Neuronal stem cell (in vitro differentiated cells): ENCODE measurements around the gene FAM174B.

Experiments used
- DNase-seq: peaks from one replicate; pipeline ENCODE4 v3.0.0-alpha.2; 2013; ENCODE audit warnings: low spot score
- H2AFZ ChIP-seq: one replicate; pipeline ENCODE4 v1.6.1; 2013; ENCODE audit warnings: mild to moderate bottlenecking, low read length, inconsistent platforms
- H2AK5ac ChIP-seq: 2 replicates; pipeline ENCODE4 v1.6.1; 2013; ENCODE audit warnings: low read depth, mild to moderate bottlenecking, inconsistent platforms, low read length, moderate library complexity, mixed read lengths
- H2BK120ac ChIP-seq: 2 replicates; pipeline ENCODE4 v1.6.1; 2013; ENCODE audit warnings: low read depth, mild to moderate bottlenecking, inconsistent platforms, low read length, moderate library complexity, mixed read lengths
- H2BK12ac ChIP-seq: one replicate; pipeline ENCODE4 v1.6.1; 2013; ENCODE audit warnings: low read length, inconsistent platforms
- H2BK15ac ChIP-seq: 2 replicates; pipeline ENCODE4 v1.6.1; 2013; ENCODE audit warnings: mild to moderate bottlenecking, low read length, inconsistent platforms, mixed read lengths
- H2BK5ac ChIP-seq: one replicate; pipeline ENCODE4 v1.6.1; 2013; ENCODE audit warnings: inconsistent platforms, mild to moderate bottlenecking, low read length, moderate library complexity
- H3K14ac ChIP-seq: one replicate; pipeline ENCODE4 v1.6.1; 2013; ENCODE audit warnings: low read length, inconsistent platforms
- H3K18ac ChIP-seq: 2 replicates; pipeline ENCODE4 v1.6.1; 2013; ENCODE audit warnings: low read length, inconsistent platforms
- H3K23ac ChIP-seq: 2 replicates; pipeline ENCODE4 v1.6.1; 2013; ENCODE audit warnings: low read depth, mild to moderate bottlenecking, mixed read lengths, low read length, inconsistent platforms; ENCODE audit not compliant: poor library complexity
- H3K27ac ChIP-seq: replicated peaks from 3 replicates; pipeline ENCODE4 v1.5.1; 2013; ENCODE audit warnings: low read length, inconsistent platforms
- H3K27me3 ChIP-seq, 3 experiments: 2 replicates each; pipeline ENCODE4 v1.6.1; 2013; ENCODE audit warnings: low read length in 3 of 3, mild to moderate bottlenecking in 2 of 3, inconsistent platforms in 1 of 3, low read depth in 1 of 3, mixed read lengths in 1 of 3, moderate library complexity in 1 of 3; ENCODE audit not compliant: control insufficient read depth in 3 of 3, insufficient read depth in 3 of 3
- H3K36me3 ChIP-seq, 2 donors: replicated peaks in 1 of 2; 2 replicates each; pipeline ENCODE4 v1.6.1; 2013; ENCODE audit warnings: low read length in 2 of 2; ENCODE audit not compliant: control insufficient read depth in 2 of 2, insufficient read depth in 2 of 2
- H3K4ac ChIP-seq: 2 replicates; pipeline ENCODE4 v1.6.1; 2013; ENCODE audit warnings: inconsistent platforms, mild to moderate bottlenecking, low read length, moderate library complexity
- H3K4me1 ChIP-seq, 2 donors: 1 replicate in 1 of 2; 2 replicates in 1 of 2; pipeline ENCODE4 v1.6.1; 2013; ENCODE audit warnings: low read length in 2 of 2, low read depth in 1 of 2; ENCODE audit not compliant: control insufficient read depth in 2 of 2, insufficient read depth in 1 of 2
- H3K4me2 ChIP-seq: one replicate; pipeline ENCODE4 v1.6.1; 2013; ENCODE audit warnings: mild to moderate bottlenecking, low read length, inconsistent platforms; ENCODE audit not compliant: insufficient read depth, poor library complexity, severe bottlenecking
- H3K4me3 ChIP-seq, 2 donors: 2 replicates each; pipeline ENCODE4 v1.5.1; 2013; ENCODE audit warnings: low read length in 2 of 2, mild to moderate bottlenecking in 2 of 2, inconsistent platforms in 1 of 2, moderate library complexity in 1 of 2
- H3K79me1 ChIP-seq: one replicate; pipeline ENCODE4 v1.6.1; 2013; ENCODE audit warnings: low read depth, mild to moderate bottlenecking, inconsistent platforms, low read length, moderate library complexity
- H3K9ac ChIP-seq: one replicate; pipeline ENCODE4 v1.6.1; 2013; ENCODE audit warnings: mild to moderate bottlenecking, low read depth, low read length, inconsistent platforms; ENCODE audit not compliant: poor library complexity
- H3K9me3 ChIP-seq, 2 donors: replicated peaks in 1 of 2; 2 replicates each; pipeline versions ENCODE3 to v1.6.1; 2013; ENCODE audit warnings: low read length in 2 of 2, mild to moderate bottlenecking in 2 of 2, inconsistent platforms in 1 of 2, low read depth in 1 of 2, mixed read lengths in 1 of 2, moderate library complexity in 1 of 2; ENCODE audit not compliant: control insufficient read depth in 2 of 2, insufficient read depth in 1 of 2
- H4K8ac ChIP-seq: one replicate; pipeline ENCODE4 v1.6.1; 2013; ENCODE audit warnings: low read depth, mild to moderate bottlenecking, inconsistent platforms, low read length, moderate library complexity
- H4K91ac ChIP-seq: one replicate; pipeline ENCODE4 v1.6.1; 2013; ENCODE audit warnings: low read length, low read depth, mild to moderate bottlenecking, inconsistent platforms; ENCODE audit not compliant: poor library complexity
- WGBS, 2 donors: extraction: QIAGEN DNeasy Blood & Tissue Kit; methylation state at CpG; one replicate each; pipeline ENCODE4 v1.1.7; 2013; ENCODE audit warnings: missing lambda C conversion rate in 2 of 2, mixed read lengths in 1 of 2; ENCODE audit not compliant: insufficient read length in 2 of 2, insufficient replicate concordance in 1 of 2; ENCODE audit errors: extremely low coverage in 2 of 2; 5-methylcytosine and 5-hydroxymethylcytosine counted together

FAM174B gene

DNA sequence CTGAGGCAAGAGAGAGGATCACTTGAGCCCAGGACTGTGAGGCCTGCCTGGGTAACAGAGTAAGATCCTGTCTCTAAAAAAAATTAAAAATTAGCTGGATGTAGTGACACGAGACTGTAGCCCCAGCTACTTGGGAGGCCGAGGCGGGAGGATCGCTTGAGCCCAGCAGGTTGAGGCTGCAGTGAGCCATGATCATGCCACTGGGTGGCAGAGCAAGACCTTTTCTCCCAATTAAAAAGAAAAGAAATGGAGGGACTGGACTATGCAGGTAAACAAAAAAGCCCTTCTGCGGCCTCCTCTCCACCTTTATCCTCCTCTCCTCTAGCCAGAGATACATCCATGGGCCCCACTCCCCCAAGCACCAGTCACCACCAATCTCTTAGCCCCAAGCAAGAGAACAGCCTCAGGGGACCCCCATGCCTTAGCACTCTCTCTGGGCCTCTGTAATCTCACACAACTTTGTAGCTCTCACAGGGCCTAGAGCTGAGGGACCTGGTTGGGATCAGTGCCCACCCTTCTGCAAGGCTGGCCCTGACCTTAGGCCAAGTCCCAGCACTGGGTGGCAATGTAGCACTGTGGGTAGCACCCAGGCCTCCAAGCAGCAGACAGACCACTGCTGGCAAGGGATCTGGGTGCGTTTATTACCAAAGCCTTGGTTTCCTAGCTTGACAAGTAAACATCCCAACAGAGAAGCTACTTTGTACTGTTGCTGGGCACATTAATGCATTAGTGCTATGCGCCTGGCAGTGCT is 43.4 kb downstream of the FAM174B start:
- H3K4me2 ChIP-seq = no peak overlapping the region
- no peak for DNase-seq

GRCh38 chr15:92611150-92611549 is 44.4 kb downstream of the FAM174B start:
- H3K4me3 ChIP-seq = no peak overlapping the region
- no peak overlapping the region for H2BK15ac ChIP-seq
- H2AFZ ChIP-seq = no peak overlapping the region

More for the DNA sequence above, 43.4 kb downstream of the FAM174B start:
- no peak overlapping the region for H3K4me3 ChIP-seq
- H3K9ac ChIP-seq = no peak overlapping the region
- H3K27me3 ChIP-seq = no peaks in the 10 kb centered on the region
- no peaks in the 10 kb centered on the region for H3K79me1 ChIP-seq
- no peak overlapping the region for H2AFZ ChIP-seq
- no peak overlapping the region for H3K14ac ChIP-seq
- no peak overlapping the region for H2BK120ac ChIP-seq
- no peak overlapping the region for H3K27ac ChIP-seq
- no peaks in the 10 kb centered on the region for H3K36me3 ChIP-seq
- no peak overlapping the region for H2BK12ac ChIP-seq
- peaks cover 10 to 13% of the 10 kb centered on the region in 2 donors for H3K4me1 ChIP-seq
- no peak overlapping the region for H4K8ac ChIP-seq
- WGBS, 2 donors = no CpG with 5 or more reads among the region's 7 CpGs
- no peak overlapping the region for H4K91ac ChIP-seq
- H3K18ac ChIP-seq = no peak overlapping the region
- no peaks in the 10 kb centered on the region for H3K9me3 ChIP-seq
- no peak overlapping the region for H2BK5ac ChIP-seq
- H2AK5ac ChIP-seq = no peak overlapping the region
- H2BK15ac ChIP-seq = no peak overlapping the region
- no peak overlapping the region for H3K4ac ChIP-seq
- peak overlapping the region; percentile 76 for H3K23ac ChIP-seq

DNA sequence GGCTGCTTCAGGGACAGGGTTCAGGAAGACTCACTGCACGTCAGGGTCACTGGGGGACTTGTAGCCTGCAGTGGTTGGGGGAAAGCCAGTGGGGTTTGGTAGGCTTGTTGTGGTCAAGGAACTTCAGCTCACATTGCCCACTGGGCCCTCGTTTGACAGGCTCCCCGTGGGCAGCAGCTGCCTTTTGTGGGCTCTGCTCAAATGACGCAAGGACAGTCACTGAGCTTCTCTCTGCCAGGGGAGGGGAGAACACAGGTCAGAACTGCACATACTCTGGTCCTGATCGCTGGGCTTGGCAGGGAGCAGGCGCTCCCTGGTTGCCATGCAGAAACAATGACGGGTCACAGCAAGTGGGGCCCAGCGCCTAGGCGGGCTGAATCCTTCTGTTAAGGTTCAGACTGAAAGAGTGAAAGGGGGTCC is 45.5 kb downstream of the FAM174B start:
- WGBS, 2 donors = no CpG with 5 or more reads among the region's 9 CpGs
- no peak for DNase-seq
- H2BK120ac ChIP-seq = no peak overlapping the region
- H3K9ac ChIP-seq = no peak overlapping the region
- H2AK5ac ChIP-seq = peak overlapping the region; percentile 12
- H3K4me2 ChIP-seq = no peak overlapping the region
- no peak overlapping the region for H3K4me3 ChIP-seq
- no peak overlapping the region for H2BK5ac ChIP-seq
- H2AFZ ChIP-seq = peak overlapping the region; percentile 25
- H3K27me3 ChIP-seq = no peaks in the 10 kb centered on the region
- H3K23ac ChIP-seq = no peak overlapping the region
- H4K8ac ChIP-seq = no peak overlapping the region
- no peak overlapping the region for H3K14ac ChIP-seq
- H4K91ac ChIP-seq = no peak overlapping the region
- no peaks in the 10 kb centered on the region for H3K79me1 ChIP-seq
- peak overlapping the region; percentile 5 for H2BK15ac ChIP-seq
- peaks cover 0 to 3% of the 10 kb centered on the region in 2 donors for H3K9me3 ChIP-seq
- H3K4me1 ChIP-seq = peaks cover 9 to 10% of the 10 kb centered on the region in 2 donors
- peak overlapping the region; percentile 66 for H3K18ac ChIP-seq
- H2BK12ac ChIP-seq = no peak overlapping the region
- no peak overlapping the region for H3K4ac ChIP-seq
- no peaks in the 10 kb centered on the region for H3K36me3 ChIP-seq
- no peak overlapping the region for H3K27ac ChIP-seq

More at GRCh38 chr15:92611150-92611549, 44.4 kb downstream of the FAM174B start:
- Histone ChIP-seq H2BK5ac (no peak overlapping the region), H2BK12ac (no peak overlapping the region), H3K36me3 (no peaks in the 10 kb centered on the region), H3K23ac (no peak overlapping the region), H3K4me1 (peaks cover 9 to 10% of the 10 kb centered on the region in 2 donors), H4K91ac (no peak overlapping the region), H3K27me3 (no peaks in the 10 kb centered on the region), H3K4ac (no peak overlapping the region), H3K9ac (no peak overlapping the region), H3K18ac (no peak overlapping the region), H3K14ac (no peak overlapping the region), H3K9me3 (no peaks in the 10 kb centered on the region), H3K4me2 (no peak overlapping the region), H2AK5ac (no peak overlapping the region), H3K79me1 (no peaks in the 10 kb centered on the region), H3K27ac (no peak overlapping the region), H2BK120ac (no peak overlapping the region), H4K8ac (no peak overlapping the region)
- DNase-seq = no peak

DNA sequence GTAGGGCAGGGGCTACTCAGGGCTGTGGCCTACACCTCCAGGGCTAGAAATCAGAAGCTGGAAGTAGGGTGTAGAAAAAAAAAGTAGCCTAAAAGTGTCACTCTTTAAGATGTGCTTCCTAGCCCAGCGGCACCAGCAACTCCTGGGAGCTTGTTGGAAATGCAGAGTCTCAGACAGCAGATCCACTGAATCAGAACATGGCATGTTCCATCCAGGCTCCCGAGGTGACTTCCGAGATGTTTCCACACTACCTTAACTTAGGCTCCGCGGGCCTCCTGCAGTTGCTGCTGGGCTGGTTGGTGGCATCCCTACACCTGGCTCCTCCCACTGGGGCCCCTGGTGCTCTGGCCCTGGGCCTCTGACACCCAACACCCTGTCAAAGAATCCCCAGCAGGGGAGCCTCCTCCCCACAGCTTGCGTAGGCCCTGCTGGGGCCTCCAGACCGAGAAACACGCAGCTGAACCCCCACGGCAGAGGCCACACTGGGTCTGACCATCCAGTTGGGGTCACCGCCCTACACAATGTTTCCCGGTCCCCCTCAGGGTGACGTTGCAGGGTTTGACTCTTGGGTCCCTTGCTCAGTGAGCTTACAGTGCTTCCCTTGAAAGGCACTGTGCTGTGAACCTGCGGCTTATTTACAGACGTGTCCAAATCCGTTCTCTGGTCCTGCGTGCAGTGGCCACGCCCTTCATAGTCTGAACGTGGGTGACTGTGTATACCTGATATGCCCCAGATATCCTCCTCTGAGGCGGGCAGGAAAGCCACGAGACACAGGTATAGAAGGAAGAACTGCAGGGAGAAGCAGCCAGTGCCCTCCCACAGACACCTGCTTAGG is 46.5 kb downstream of the FAM174B start:
- H3K4me1 ChIP-seq = peaks cover 9 to 10% of the 10 kb centered on the region in 2 donors
- no peak overlapping the region for H3K4me3 ChIP-seq
- H4K8ac ChIP-seq = no peak overlapping the region
- H3K79me1 ChIP-seq = no peaks in the 10 kb centered on the region
- H3K27me3 ChIP-seq = no peaks in the 10 kb centered on the region
- no peak for DNase-seq
- H3K9me3 ChIP-seq = peaks cover 0 to 3% of the 10 kb centered on the region in 2 donors
- H2AFZ ChIP-seq = no peak overlapping the region
- no peak overlapping the region for H3K27ac ChIP-seq
- no peak overlapping the region for H2BK5ac ChIP-seq
- H3K4me2 ChIP-seq = no peak overlapping the region
- H2BK120ac ChIP-seq = no peak overlapping the region
- no peak overlapping the region for H2BK12ac ChIP-seq
- no peak overlapping the region for H3K4ac ChIP-seq
- no peak overlapping the region for H3K23ac ChIP-seq
- H2BK15ac ChIP-seq = peak overlapping the region; percentile 28
- no peaks in the 10 kb centered on the region for H3K36me3 ChIP-seq
- no peak overlapping the region for H3K9ac ChIP-seq
- H2AK5ac ChIP-seq = peak overlapping the region; percentile 80
- WGBS, 2 donors = no CpG with 5 or more reads among the region's 20 CpGs
- no peak overlapping the region for H3K18ac ChIP-seq
- H3K14ac ChIP-seq = no peak overlapping the region
- H4K91ac ChIP-seq = no peak overlapping the region
